ENCODE results near the gene XNDC1N. TPM values are rescaled to one million over a fixed set of nuclear protein-coding genes. Genes with fewer than 3 reads are reported as not detected.

XNDC1N gene
- total RNA-seq, result 10 to 100 TPM in 1 of 4 donors, 1 to 10 TPM in 2, under 1 TPM in 1; 0.85 to 12.2 (median 4.9) TPM

GRCh38 chr11:71927820-71928736 is at the start of gene XNDC1N:
Gene XNDC1N, minus strand, starts transcription at chr11:71928594. Its CDS starts 5,241 bp downstream, at chr11:71923353.
- 0 to 1% methylated on average over 40 of the region's 40 CpGs for WGBS, 2 donors
- Histone ChIP-seq H3K36me3 (peaks cover 0 to 3% (median 0%) of the 10 kb centered on the region in 3 donors), H3K27me3 (no peaks in the 10 kb centered on the region), H3K4me1 (peaks cover 10 to 42% (median 25%) of the 10 kb centered on the region in 3 donors), H3K4me3 (peak within 1 kb of the TSS; percentile 75 to 94 (median 82)), H3K27ac (peak within 1 kb of the TSS; percentile 92 to 96 (median 93)), H3K9me3 (no peaks in the 10 kb centered on the region)
- TF ChIP-seq POLR2A (IDR thresholded peaks at IDR 0.05) (no peak), CTCF (IDR thresholded peaks at IDR 0.05) (no peak)
- intact Hi-C loops (cut with DNase I), result no loop called here
- DNase-seq, result no peak

GRCh38 chr11:71977743-71978418 is 49.5 kb upstream of the XNDC1N start:
- 42 to 43% methylated on average over 7 of the region's 7 CpGs for WGBS, 2 donors
- DNase-seq, result no peak
- intact Hi-C loops (cut with DNase I), result loop anchor here (10.0 kb wide), 1 partner anchor 437 kb away; no protein-coding TSS in a partner anchor

GRCh38 chr11:71977090-71977489 is 48.7 kb upstream of the XNDC1N start:
- Histone ChIP-seq H3K4me1 (peaks cover 0 to 4% (median 0%) of the 10 kb centered on the region in 3 donors), H3K27ac (no peak overlapping the region), H3K36me3 (peaks cover 0 to 46% (median 0%) of the 10 kb centered on the region in 3 donors), H3K27me3 (no peaks in the 10 kb centered on the region), H3K9me3 (no peaks in the 10 kb centered on the region), H3K4me3 (no peak overlapping the region)
- intact Hi-C loops (cut with DNase I), result loop anchor here (10.0 kb wide), 1 partner anchor 438 kb away; no protein-coding TSS in a partner anchor
- WGBS, 2 donors, result 53 to 73% methylated on average over 1 of the region's 1 CpG
- TF ChIP-seq POLR2A (IDR thresholded peaks at IDR 0.05) (no peak), CTCF (IDR thresholded peaks at IDR 0.05) (no peak)
- DNase-seq, result no peak

More at GRCh38 chr11:71977743-71978418, 49.5 kb upstream of the XNDC1N start:
- Histone ChIP-seq H3K9me3 (no peaks in the 10 kb centered on the region), H3K27me3 (no peaks in the 10 kb centered on the region), H3K4me3 (no peak overlapping the region), H3K36me3 (peaks cover 0 to 50% (median 0%) of the 10 kb centered on the region in 3 donors), H3K27ac (no peak overlapping the region), H3K4me1 (peaks cover 0 to 4% (median 0%) of the 10 kb centered on the region in 3 donors)
- no peak for TF ChIP-seq POLR2A (IDR thresholded peaks at IDR 0.05)
- peak; percentile 56 to 79 (median 69) for TF ChIP-seq CTCF (IDR thresholded peaks at IDR 0.05)

GRCh38 chr11:71976551-71976950 is 48.2 kb upstream of the XNDC1N start:
- TF ChIP-seq CTCF (IDR thresholded peaks at IDR 0.05), result no peak
- TF ChIP-seq POLR2A (IDR thresholded peaks at IDR 0.05), result no peak
- H3K36me3 ChIP-seq, result peaks cover 0 to 49% (median 0%) of the 10 kb centered on the region in 3 donors
- DNase-seq, result no peak
- no peaks in the 10 kb centered on the region for H3K9me3 ChIP-seq
- H3K4me1 ChIP-seq, result peaks cover 0 to 4% (median 0%) of the 10 kb centered on the region in 3 donors
- intact Hi-C loops (cut with DNase I), result loop anchor here (10.0 kb wide), 1 partner anchor 438 kb away; no protein-coding TSS in a partner anchor
- no peak overlapping the region for H3K4me3 ChIP-seq
- H3K27ac ChIP-seq, result no peak overlapping the region
- no peaks in the 10 kb centered on the region for H3K27me3 ChIP-seq
- 93% methylated on average over 4 of the region's 5 CpGs; no CpG with 5 or more reads in 1 of the 2 donors for WGBS, 2 donors

Measured in esophagus squamous epithelium (tissue), 5 donors.